GM13976 (cell line): ENCODE results near the gene LRRC40.
A peak's percentile ranks its signal among the peaks of the same experiment; 100 is the strongest.

Experiments
- DNase-seq: peaks from one replicate; pipeline ENCODE4 v3.0.0; 2012; ENCODE audit warnings: low spot score
- CTCF ChIP-seq: IDR thresholded peaks from 2 replicates; pipeline ENCODE4 v1.5.1; 2012; ENCODE audit warnings: borderline replicate concordance, mild to moderate bottlenecking; ENCODE audit not compliant: insufficient read depth; ENCODE audit errors: extremely low read depth, missing control alignments, control extremely low read depth
- in situ Hi-C: fragments of 300-500 bp; cut with MboI; formaldehyde crosslinking; loops from one replicate; pipeline ENCODE4 v1.12.0; 2022; ENCODE audit warnings: low sequenced_read_pairs, mixed read lengths, inconsistent platforms; ENCODE audit not compliant: unreplicated experiment

The LRRC40 gene

GRCh38 chr1:70228670-70229069 lies 23.3 kb upstream of the LRRC40 start:
- no peak for DNase-seq
- no peak for TF ChIP-seq CTCF
- in situ Hi-C loops = no loop called here

GRCh38 chr1:70227439-70227838 lies 22.1 kb upstream of the LRRC40 start:
- in situ Hi-C loops = no loop called here
- no peak for DNase-seq
- TF ChIP-seq CTCF = no peak

- TF ChIP-seq CTCF = no peak
- in situ Hi-C loops = no loop called here
- DNase-seq = no peak
These were observed 19.6 kb upstream of the LRRC40 start for GRCh38 chr1:70224954-70225353.

GRCh38 chr1:70222716-70223235 lies 17.4 kb upstream of the LRRC40 start:
- DNase-seq = no peak
- in situ Hi-C loops = no loop called here
- no peak for TF ChIP-seq CTCF

GRCh38 chr1:70221238-70222121 lies 16.1 kb upstream of the LRRC40 start, which contains the start of gene SRSF11:
TSS of gene SRSF11 (plus strand) at chr1:70221380. CDS start at chr1:70221637, 257 bp downstream.
- in situ Hi-C loops = no loop called here
- TF ChIP-seq CTCF = no peak
- peak; percentile 94 for DNase-seq

- TF ChIP-seq CTCF = no peak
- no peak for DNase-seq
- in situ Hi-C loops = no loop called here
These were observed 15.3 kb upstream of the LRRC40 start for GRCh38 chr1:70220517-70221237.
